GM18867 (cell line): ENCODE measurements around the gene SH3RF3.

Experiments
- ATAC-seq: cut with Tn5 transposase; IDR thresholded peaks from one replicate; pipeline ENCODE4 v1.9.1; 2021; ENCODE audit warnings: mild to moderate bottlenecking, moderate library complexity; ENCODE audit not compliant: unreplicated experiment

SH3RF3 gene

GRCh38 chr2:109345653-109346480 is 216.9 kb downstream of the SH3RF3 start:
- no peak for ATAC-seq

GRCh38 chr2:109346601-109347228 is 217.7 kb downstream of the SH3RF3 start:
- ATAC-seq, result no peak

GRCh38 chr2:109347626-109348025 is 218.6 kb downstream of the SH3RF3 start:
- ATAC-seq, result no peak

GRCh38 chr2:109348190-109348589 is 219.2 kb downstream of the SH3RF3 start:
- no peak for ATAC-seq

GRCh38 chr2:109348671-109349502 is 219.9 kb downstream of the SH3RF3 start:
- no peak for ATAC-seq

GRCh38 chr2:109349503-109350465 is 220.8 kb downstream of the SH3RF3 start:
- ATAC-seq, result no peak

- no peak for ATAC-seq
Observed at GRCh38 chr2:109350526-109350925, 221.5 kb downstream of the SH3RF3 start.

- ATAC-seq, result no peak
Observed at GRCh38 chr2:109351164-109351756, 222.3 kb downstream of the SH3RF3 start.

- ATAC-seq, result no peak
Observed at GRCh38 chr2:109352056-109352897, 223.3 kb downstream of the SH3RF3 start.

GRCh38 chr2:109352898-109353689 is 224.1 kb downstream of the SH3RF3 start:
- ATAC-seq, result no peak

GRCh38 chr2:109353806-109354745 is 225.1 kb downstream of the SH3RF3 start:
- ATAC-seq, result no peak

GRCh38 chr2:109355192-109355843 is 226.3 kb downstream of the SH3RF3 start:
- ATAC-seq, result no peak

GRCh38 chr2:109356324-109357035 is 227.5 kb downstream of the SH3RF3 start:
- no peak for ATAC-seq

GRCh38 chr2:109364217-109364616 is 235.2 kb downstream of the SH3RF3 start:
- no peak for ATAC-seq

GRCh38 chr2:109365131-109365530 is 236.1 kb downstream of the SH3RF3 start:
- no peak for ATAC-seq

- ATAC-seq, result no peak
Observed at GRCh38 chr2:109367683-109368082, 238.7 kb downstream of the SH3RF3 start.
